Activated naive CD8-positive, alpha-beta T cell treated with anti-CD3 and anti-CD28 coated beads for 36 hours (primary cell): Measurements from ENCODE around the gene COMMD10. TPM values are rescaled to one million over a fixed set of nuclear protein-coding genes. Genes with fewer than 3 reads are reported as not detected.

Experiments used
- DNase-seq: peaks from one replicate; pipeline ENCODE4 v3.0.0; 2021
- H3K27ac Mint-ChIP-seq: one replicate; pipeline ENCODE4 v1.8.0; 2022; ENCODE audit warnings: mild to moderate bottlenecking, moderate library complexity, mixed read lengths
- H3K27me3 Mint-ChIP-seq: one replicate; pipeline ENCODE4 v1.8.0; 2022; ENCODE audit warnings: mild to moderate bottlenecking, mixed read lengths
- H3K36me3 Mint-ChIP-seq: one replicate; pipeline ENCODE4 v1.8.0; 2021; ENCODE audit warnings: mild to moderate bottlenecking, mixed read lengths
- H3K4me1 Mint-ChIP-seq: one replicate; pipeline ENCODE4 v1.8.0; 2021; ENCODE audit warnings: mixed read lengths
- H3K4me3 Mint-ChIP-seq: one replicate; pipeline ENCODE4 v1.8.0; 2022; ENCODE audit warnings: mild to moderate bottlenecking, moderate library complexity, mixed read lengths
- H3K9me3 Mint-ChIP-seq: one replicate; pipeline ENCODE4 v1.8.0; 2022; ENCODE audit warnings: mixed read lengths
- total RNA-seq, 2 experiments: library from RNA; stranded (reverse); gene quantifications; one replicate each; pipeline ENCODE4 v1.2.3, GENCODE V29; 2021

COMMD10 gene
- total RNA-seq, 2 experiments from 2014 or later: 12.7 to 13.6 TPM

DNA sequence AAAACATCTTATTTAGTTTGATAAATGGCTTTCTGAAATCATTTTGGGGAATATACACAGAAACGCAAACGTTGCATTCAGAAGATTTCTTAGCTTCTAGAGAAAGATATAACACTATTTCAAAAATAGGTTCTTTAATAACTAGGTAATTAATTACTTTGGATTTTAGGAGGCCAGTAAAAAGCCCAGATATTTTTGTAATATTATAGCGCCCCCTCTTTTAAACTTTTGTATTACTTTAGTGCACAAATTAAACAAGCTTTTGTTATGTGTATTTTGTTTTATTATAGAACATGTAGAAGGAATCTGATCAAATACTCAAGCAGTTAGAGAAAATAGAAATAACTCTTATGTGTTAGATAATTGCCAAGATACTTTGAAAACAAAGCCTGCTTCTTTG is 57.7 kb downstream of the COMMD10 start:
- no peaks in the 10 kb centered on the region for H3K27me3 Mint-ChIP-seq
- H3K27ac Mint-ChIP-seq: no peak overlapping the region
- H3K4me3 Mint-ChIP-seq: no peak overlapping the region
- peaks cover 4% of the 10 kb centered on the region for H3K36me3 Mint-ChIP-seq
- peaks cover 5% of the 10 kb centered on the region for H3K4me1 Mint-ChIP-seq
- no peaks in the 10 kb centered on the region for H3K9me3 Mint-ChIP-seq
- DNase-seq: no peak

DNA sequence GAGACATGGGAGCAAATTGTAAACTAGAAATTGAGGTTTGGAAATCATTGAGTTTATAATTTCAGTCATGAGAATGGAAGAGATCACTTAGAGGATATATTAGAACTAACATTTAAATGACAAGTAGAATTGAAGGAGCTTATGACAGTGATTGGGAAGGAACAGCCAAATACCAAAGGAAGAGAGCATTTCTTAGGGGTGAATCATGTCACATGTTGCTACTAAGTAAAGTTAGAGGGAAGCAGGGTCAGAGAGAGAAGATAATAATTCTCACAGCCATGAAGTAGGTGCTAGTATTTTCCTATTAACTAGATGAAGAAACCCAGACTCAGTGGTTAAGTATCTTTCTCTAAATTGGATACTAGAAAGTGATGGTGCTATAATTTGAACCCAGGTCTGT is 59.3 kb downstream of the COMMD10 start:
- no peak for DNase-seq
- peaks cover 13% of the 10 kb centered on the region for H3K36me3 Mint-ChIP-seq
- no peaks in the 10 kb centered on the region for H3K9me3 Mint-ChIP-seq
- no peak overlapping the region for H3K27ac Mint-ChIP-seq
- no peak overlapping the region for H3K4me3 Mint-ChIP-seq
- H3K27me3 Mint-ChIP-seq: no peaks in the 10 kb centered on the region
- peaks cover 2% of the 10 kb centered on the region for H3K4me1 Mint-ChIP-seq

DNA sequence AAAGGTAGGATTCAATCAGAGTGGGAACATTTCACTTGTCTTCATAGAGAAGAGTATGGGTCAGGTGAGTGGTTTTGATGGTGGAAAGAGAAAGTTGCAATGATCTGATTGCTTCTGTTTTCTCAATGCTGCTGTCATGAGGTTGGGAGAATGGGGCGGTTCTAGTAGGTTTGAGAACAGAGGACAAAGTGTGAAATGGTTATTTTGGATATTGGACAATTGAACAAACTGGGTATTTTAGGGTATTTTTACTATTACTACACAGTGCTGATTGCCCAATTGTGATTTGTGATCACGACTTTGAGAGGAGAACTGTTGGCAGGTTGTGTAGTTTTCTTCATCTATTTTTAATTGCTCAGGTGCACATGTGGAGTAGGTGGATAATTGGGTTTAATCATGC is 60.2 kb downstream of the COMMD10 start:
- DNase-seq: no peak
- Mint-ChIP-seq H3K27ac (no peak overlapping the region), H3K9me3 (no peaks in the 10 kb centered on the region), H3K27me3 (no peaks in the 10 kb centered on the region), H3K4me3 (no peak overlapping the region), H3K4me1 (peaks cover 2% of the 10 kb centered on the region), H3K36me3 (peaks cover 13% of the 10 kb centered on the region)

DNA sequence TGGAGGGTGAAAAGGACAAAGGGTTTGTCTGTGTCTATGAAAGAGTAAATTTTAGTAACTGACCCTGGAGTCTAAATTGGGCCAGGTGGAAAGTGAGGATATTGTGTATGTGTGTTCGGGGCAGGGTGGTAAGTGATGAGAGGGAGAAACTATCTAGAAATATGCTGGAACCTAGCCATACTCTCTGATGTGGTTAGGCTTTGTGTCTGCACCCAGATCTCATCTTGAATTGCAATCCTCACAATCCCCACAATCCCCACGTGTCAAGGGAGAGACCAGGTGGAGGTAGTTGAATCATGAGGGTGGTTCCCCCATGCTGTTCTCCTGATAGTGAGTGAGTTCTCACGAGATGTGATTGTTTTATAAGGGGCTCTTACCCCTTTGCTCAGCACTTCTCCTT is 60.6 kb downstream of the COMMD10 start:
- Mint-ChIP-seq H3K9me3 (no peaks in the 10 kb centered on the region), H3K4me3 (no peak overlapping the region), H3K36me3 (peaks cover 13% of the 10 kb centered on the region), H3K4me1 (peaks cover 2% of the 10 kb centered on the region), H3K27me3 (no peaks in the 10 kb centered on the region), H3K27ac (no peak overlapping the region)
- DNase-seq: peak; percentile 6

DNA sequence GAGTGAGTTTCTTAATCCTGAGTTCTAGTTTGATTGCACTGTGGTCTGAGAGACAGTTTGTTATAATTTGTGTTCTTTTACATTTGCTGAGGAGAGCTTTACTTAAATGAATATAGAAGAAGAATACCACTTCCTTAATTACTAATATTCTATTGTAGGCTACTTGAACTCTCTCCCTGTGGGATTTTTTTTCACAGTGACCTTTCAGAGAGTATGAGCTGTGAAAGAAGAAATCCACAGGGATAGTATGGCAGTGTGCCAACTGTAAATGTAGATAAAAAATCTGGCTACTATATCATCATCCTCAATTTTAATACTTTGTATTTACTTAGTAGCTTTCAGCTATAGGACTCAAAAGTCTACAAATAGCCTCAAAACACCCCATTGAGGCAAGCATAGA is 67.3 kb downstream of the COMMD10 start:
- DNase-seq: no peak
- no peak overlapping the region for H3K4me3 Mint-ChIP-seq
- no peak overlapping the region for H3K27ac Mint-ChIP-seq
- peaks cover 9% of the 10 kb centered on the region for H3K4me1 Mint-ChIP-seq
- H3K9me3 Mint-ChIP-seq: no peaks in the 10 kb centered on the region
- H3K27me3 Mint-ChIP-seq: no peaks in the 10 kb centered on the region
- peaks cover 16% of the 10 kb centered on the region for H3K36me3 Mint-ChIP-seq

DNA sequence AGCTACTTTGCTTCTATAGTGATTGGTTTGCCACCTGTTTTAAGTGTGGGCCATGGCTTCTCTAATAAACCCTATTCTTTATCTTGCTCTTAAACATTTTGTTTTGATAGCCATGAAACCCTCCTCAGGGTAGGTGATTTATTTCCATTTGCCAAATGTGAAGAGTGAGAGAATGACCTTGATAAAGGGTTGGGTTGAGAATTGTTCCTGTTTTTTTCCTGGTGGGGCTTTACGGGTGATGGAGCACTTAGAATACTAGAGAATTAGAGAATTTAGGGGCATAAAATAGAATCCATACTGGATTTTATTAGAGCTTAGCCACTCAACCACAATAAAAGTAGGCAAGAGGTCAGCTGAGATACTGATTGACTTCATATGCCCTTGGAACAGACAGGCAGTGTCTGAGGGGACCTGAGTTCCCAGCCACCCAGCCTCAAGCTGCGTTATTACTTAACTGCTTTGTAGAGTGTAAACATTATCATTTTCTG is 68.9 kb downstream of the COMMD10 start:
- DNase-seq: no peak
- Mint-ChIP-seq H3K4me1 (peaks cover 11% of the 10 kb centered on the region), H3K9me3 (no peaks in the 10 kb centered on the region), H3K27me3 (no peaks in the 10 kb centered on the region), H3K36me3 (peaks cover 11% of the 10 kb centered on the region), H3K27ac (no peak overlapping the region), H3K4me3 (no peak overlapping the region)

DNA sequence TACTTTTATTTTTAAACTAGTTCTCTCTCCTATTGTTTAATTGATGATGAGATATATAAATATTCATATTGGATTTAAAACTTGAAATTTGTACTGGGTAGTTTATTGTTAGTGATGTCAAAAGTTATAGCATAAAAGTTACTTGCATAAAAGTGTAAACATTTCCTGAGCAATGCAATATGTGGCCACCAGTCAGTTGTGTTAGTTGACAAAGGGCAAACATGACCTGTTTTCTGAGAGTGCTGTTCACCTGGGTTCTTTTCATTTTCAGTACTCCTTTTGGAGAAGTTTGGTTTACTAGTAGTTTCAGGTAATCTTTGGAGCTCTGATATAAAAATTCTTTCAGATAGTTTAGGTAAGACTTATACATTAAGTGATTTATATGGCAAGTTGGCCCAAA is 69.4 kb downstream of the COMMD10 start:
- Mint-ChIP-seq H3K36me3 (peaks cover 10% of the 10 kb centered on the region), H3K27ac (no peak overlapping the region), H3K27me3 (no peaks in the 10 kb centered on the region), H3K4me1 (peaks cover 14% of the 10 kb centered on the region), H3K4me3 (no peak overlapping the region), H3K9me3 (no peaks in the 10 kb centered on the region)
- DNase-seq: no peak

DNA sequence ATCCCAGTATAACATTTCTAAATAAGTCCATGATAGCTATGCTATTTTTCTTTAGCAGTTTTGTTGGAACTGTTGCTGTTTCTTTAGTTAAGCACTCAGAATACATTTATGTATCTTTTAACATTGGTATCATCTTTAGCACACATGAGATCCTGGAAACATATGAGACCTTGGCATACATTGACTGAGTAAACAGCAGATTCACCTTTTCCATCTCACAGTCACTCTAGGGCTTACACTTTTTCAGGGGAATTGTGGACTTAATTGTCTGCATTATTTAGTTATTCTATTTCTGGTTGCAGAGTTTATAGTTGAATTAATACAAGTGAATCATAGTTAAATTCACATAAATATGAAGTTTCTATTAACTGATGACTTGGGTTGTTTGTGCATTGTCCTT is 70.1 kb downstream of the COMMD10 start:
- Mint-ChIP-seq H3K9me3 (no peaks in the 10 kb centered on the region), H3K27ac (no peak overlapping the region), H3K4me3 (no peak overlapping the region), H3K36me3 (peaks cover 11% of the 10 kb centered on the region), H3K27me3 (no peaks in the 10 kb centered on the region), H3K4me1 (peaks cover 19% of the 10 kb centered on the region)
- no peak for DNase-seq

DNA sequence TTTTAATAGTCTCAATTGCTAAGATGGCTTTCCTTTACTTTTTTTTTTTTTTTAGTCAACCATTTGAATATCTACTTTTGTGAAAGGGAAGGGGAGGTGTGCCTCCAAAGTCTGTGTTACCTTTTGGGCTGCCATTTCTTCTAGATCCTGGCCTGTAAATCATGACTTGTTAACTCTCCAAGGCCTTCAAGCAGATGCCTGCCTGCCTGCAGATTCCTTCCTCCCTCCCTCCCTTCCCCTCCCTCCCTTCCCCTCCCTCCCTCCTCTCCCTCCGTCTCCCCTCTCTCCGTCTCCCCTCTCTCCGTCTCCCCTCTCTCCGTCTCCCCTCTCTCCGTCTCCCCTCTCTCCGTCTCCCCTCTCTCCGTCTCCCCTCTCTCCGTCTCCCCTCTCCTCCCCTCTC is 73.1 kb downstream of the COMMD10 start:
- Mint-ChIP-seq H3K4me1 (peaks cover 20% of the 10 kb centered on the region), H3K4me3 (no peak overlapping the region), H3K9me3 (no peaks in the 10 kb centered on the region), H3K27me3 (no peaks in the 10 kb centered on the region), H3K36me3 (peaks cover 7% of the 10 kb centered on the region), H3K27ac (no peak overlapping the region)
- no peak for DNase-seq

DNA sequence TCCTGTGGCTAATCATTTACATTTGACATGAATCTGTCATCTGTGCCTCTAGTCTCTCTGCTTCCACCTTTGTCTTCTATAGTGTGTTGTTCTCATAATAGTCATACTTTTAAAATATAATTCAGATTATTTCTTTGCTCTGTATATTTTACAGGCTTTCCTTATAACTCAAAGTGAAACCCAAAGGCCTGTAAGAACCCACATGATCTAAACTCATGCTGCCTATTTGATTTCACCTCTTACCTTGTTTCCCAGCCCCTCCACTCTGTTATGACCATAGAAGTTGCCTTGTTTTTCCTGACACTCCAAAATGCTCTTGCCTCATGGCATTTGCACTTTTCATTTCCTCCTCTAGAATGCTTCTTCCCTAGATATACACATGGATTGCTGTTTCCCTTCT is 74.2 kb downstream of the COMMD10 start:
- H3K4me1 Mint-ChIP-seq: peaks cover 20% of the 10 kb centered on the region
- no peak overlapping the region for H3K4me3 Mint-ChIP-seq
- peaks cover 7% of the 10 kb centered on the region for H3K36me3 Mint-ChIP-seq
- H3K27me3 Mint-ChIP-seq: no peaks in the 10 kb centered on the region
- H3K9me3 Mint-ChIP-seq: no peaks in the 10 kb centered on the region
- no peak for DNase-seq
- H3K27ac Mint-ChIP-seq: no peak overlapping the region

DNA sequence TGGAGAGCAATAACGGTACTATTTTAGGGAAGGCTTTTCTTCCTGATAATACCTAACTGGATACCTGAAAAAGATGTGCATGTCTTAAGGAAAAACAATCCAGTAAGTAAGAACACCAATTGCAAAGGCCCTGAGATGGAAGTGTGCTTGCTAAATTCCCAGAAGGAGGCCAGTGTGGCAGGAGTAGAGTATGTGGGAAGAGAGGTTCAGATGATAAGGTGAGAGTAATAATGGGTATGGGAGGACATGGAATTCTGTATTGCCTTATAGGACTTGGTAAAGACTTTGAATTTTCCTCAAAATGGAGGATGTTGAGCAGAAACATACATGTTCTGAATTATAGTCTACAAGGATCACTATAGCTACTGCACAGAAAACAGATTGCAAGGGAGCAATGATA is 89.3 kb downstream of the COMMD10 start:
- Mint-ChIP-seq H3K4me3 (no peak overlapping the region), H3K36me3 (peaks cover 21% of the 10 kb centered on the region), H3K27ac (no peak overlapping the region), H3K4me1 (no peaks in the 10 kb centered on the region), H3K9me3 (peaks cover 17% of the 10 kb centered on the region), H3K27me3 (no peaks in the 10 kb centered on the region)
- no peak for DNase-seq

DNA sequence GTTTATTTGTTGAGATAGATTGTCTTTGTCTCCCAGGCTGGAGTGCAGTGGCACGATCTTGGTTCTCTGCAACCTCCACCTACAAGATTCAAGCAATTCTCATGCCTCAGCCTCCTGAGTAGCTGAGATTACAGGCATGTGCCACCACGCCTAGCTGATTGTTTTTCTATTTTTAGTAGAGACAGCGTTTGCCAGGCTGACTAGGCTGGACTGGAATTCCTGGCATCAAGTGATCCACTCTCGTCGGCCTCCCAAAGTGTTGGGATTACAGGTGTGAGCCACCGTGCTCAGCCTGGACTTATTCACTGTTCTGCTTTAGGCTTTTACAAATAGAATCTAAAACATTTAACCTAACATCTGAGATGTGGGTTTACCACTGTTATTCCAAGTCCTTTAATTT is 91.3 kb downstream of the COMMD10 start:
- H3K36me3 Mint-ChIP-seq: peaks cover 16% of the 10 kb centered on the region
- H3K27ac Mint-ChIP-seq: no peak overlapping the region
- DNase-seq: no peak
- no peaks in the 10 kb centered on the region for H3K4me1 Mint-ChIP-seq
- peaks cover 9% of the 10 kb centered on the region for H3K9me3 Mint-ChIP-seq
- no peaks in the 10 kb centered on the region for H3K27me3 Mint-ChIP-seq
- H3K4me3 Mint-ChIP-seq: no peak overlapping the region

DNA sequence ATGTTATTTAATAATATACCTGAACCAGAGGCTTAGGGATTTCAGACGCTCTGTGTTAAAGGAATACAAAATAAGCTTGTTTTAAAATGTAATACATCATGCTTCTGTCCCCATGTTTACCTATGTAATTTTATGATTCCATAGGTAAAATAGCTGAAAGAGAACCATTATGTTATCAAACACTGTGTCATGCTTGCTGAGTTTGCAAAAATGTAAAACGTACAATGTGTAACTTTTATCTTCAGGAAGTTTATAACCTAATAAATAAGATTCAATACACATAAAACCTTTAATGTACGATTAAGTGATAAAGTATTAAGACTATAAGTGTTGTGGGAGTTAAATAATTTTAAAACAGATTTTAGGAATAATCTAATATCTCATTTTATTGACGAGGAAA is 94.1 kb downstream of the COMMD10 start:
- DNase-seq: no peak
- Mint-ChIP-seq H3K27ac (no peak overlapping the region), H3K4me1 (no peaks in the 10 kb centered on the region), H3K36me3 (peaks cover 14% of the 10 kb centered on the region), H3K27me3 (no peaks in the 10 kb centered on the region), H3K4me3 (no peak overlapping the region), H3K9me3 (peaks cover 3% of the 10 kb centered on the region)

DNA sequence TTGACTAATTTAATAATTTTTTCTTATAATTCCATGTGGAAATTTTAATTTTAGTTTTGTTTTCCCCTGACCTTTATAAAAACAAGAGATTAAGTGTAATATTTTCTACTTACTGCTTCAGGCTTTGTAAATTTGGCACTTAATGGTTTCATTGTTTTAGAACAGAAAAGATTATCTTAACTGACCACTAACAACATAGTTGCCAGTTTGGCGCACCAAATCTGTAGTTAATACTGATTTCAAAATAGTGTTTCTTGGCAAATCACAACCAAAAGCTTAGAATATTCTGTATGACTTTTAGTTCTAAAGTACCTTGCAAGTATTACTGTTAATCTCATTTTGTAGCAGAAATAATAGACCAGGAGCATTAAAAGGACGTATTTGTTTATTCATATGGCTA is 124.3 kb downstream of the COMMD10 start:
- H3K36me3 Mint-ChIP-seq: no peaks in the 10 kb centered on the region
- H3K27me3 Mint-ChIP-seq: no peaks in the 10 kb centered on the region
- H3K27ac Mint-ChIP-seq: no peak overlapping the region
- H3K4me3 Mint-ChIP-seq: no peak overlapping the region
- peaks cover 2% of the 10 kb centered on the region for H3K4me1 Mint-ChIP-seq
- no peaks in the 10 kb centered on the region for H3K9me3 Mint-ChIP-seq
- DNase-seq: no peak

DNA sequence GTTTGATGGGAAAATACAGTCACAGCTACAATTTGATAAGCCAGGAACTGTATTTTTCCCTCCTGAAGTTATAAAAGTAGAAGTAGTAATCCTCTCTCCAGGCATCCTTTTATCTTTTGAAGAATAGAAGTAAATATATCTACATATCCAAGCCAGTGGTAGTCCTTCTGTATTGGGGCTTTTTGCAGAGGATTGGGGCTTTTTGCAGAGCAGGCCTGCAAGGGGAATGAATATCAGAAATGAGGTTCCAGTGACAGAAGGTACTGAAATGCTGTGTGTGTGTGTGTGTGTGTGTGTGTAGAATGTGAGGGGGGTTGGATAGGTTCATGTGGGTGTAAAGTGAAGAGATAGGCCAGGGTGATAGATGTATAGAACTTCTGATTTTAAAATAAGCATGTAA is 127.4 kb downstream of the COMMD10 start:
- Mint-ChIP-seq H3K27ac (no peak overlapping the region), H3K9me3 (no peaks in the 10 kb centered on the region), H3K4me3 (no peak overlapping the region), H3K4me1 (peaks cover 2% of the 10 kb centered on the region), H3K36me3 (peaks cover 3% of the 10 kb centered on the region), H3K27me3 (no peaks in the 10 kb centered on the region)
- no peak for DNase-seq

DNA sequence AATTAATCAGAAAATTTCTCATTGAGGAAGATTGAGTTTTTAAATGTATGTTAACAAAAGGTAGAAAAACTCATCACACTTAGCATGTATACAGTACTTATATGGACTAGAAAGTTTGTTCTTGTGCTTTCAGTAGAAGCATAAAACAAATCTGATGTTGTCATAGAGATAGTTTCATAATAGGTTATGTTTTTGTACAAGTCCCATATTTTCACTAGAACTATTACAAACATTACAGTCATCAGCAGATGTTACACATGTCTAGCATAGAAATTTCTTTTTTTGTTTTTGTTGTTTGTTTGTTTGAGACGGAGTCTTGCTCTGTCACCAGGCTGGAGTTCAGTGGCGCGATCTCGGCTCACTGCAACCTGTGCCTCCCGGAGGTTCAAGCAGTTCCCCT is 131.4 kb downstream of the COMMD10 start:
- Mint-ChIP-seq H3K36me3 (peaks cover 11% of the 10 kb centered on the region), H3K27me3 (no peaks in the 10 kb centered on the region), H3K4me3 (no peak overlapping the region), H3K9me3 (no peaks in the 10 kb centered on the region), H3K4me1 (no peaks in the 10 kb centered on the region), H3K27ac (no peak overlapping the region)
- DNase-seq: no peak
